Measurements from ENCODE around the gene RAB38.

Gene RAB38

GRCh38 chr11:88103337-88104206 lies 71.7 kb downstream of the RAB38 start:
- no peak for DNase-seq (ENCODE audit: low spot score)

- no peak for DNase-seq (ENCODE audit: low spot score)
Observed at GRCh38 chr11:88102598-88102934, 72.7 kb downstream of the RAB38 start.

GRCh38 chr11:88101881-88102597 lies 73.2 kb downstream of the RAB38 start:
- no peak for DNase-seq (ENCODE audit: low spot score)

- no peak for DNase-seq (ENCODE audit: low spot score)
Observed at GRCh38 chr11:88100151-88100550, 75.1 kb downstream of the RAB38 start.

- DNase-seq (ENCODE audit: low spot score), result no peak
Observed at GRCh38 chr11:88098289-88098688, 77.0 kb downstream of the RAB38 start.

- no peak for DNase-seq (ENCODE audit: low spot score)
Observed at GRCh38 chr11:88089134-88089533, 86.1 kb downstream of the RAB38 start.

GRCh38 chr11:88087337-88087736 lies 87.9 kb downstream of the RAB38 start:
- DNase-seq (ENCODE audit: low spot score), result no peak

GRCh38 chr11:88086297-88086696 lies 88.9 kb downstream of the RAB38 start:
- no peak for DNase-seq (ENCODE audit: low spot score)

GRCh38 chr11:88070437-88070836 lies 104.8 kb downstream of the RAB38 start:
- DNase-seq (ENCODE audit: low spot score), result no peak

- DNase-seq (ENCODE audit: low spot score), result no peak
Observed at GRCh38 chr11:88068848-88069554, 106.2 kb downstream of the RAB38 start.

GRCh38 chr11:88066090-88066489 lies 109.2 kb downstream of the RAB38 start:
- DNase-seq (ENCODE audit: low spot score), result no peak

- DNase-seq (ENCODE audit: low spot score), result no peak
Observed at GRCh38 chr11:88064097-88064705, 111.0 kb downstream of the RAB38 start.

All from putamen (tissue), 1 donor.